Karpas-422 (cell line): ENCODE data around the gene SORCS1. TPM values are rescaled to one million over a fixed set of nuclear protein-coding genes. Genes with fewer than 3 reads are reported as not detected.

Source experiments
- DNase-seq: peaks from one replicate; pipeline ENCODE4 v3.0.0-alpha.2; 2015
- H2AFZ ChIP-seq: fragments of 200-600 bp; sonication (generic); 2 replicates; pipeline ENCODE4 v1.6.1; 2014; ENCODE audit warnings: antibody characterized with exemption, low read length, mixed read lengths
- H3K27ac ChIP-seq: fragments of 200-600 bp; sonication (generic); 2 replicates; pipeline ENCODE4 v1.5.1; 2014; ENCODE audit warnings: mild to moderate bottlenecking, low read length, moderate library complexity
- H3K27me3 ChIP-seq: fragments of 200-600 bp; sonication (generic); 2 replicates; pipeline ENCODE4 v1.6.1; 2014; ENCODE audit warnings: low read length, mixed read lengths
- H3K36me3 ChIP-seq: fragments of 200-600 bp; sonication (generic); 2 replicates; pipeline ENCODE4 v1.6.1; 2014; ENCODE audit warnings: low read length, mixed read lengths; ENCODE audit not compliant: insufficient read depth
- H3K4me1 ChIP-seq: fragments of 200-600 bp; sonication (generic); 2 replicates; pipeline ENCODE4 v1.6.1; 2014; ENCODE audit warnings: mild to moderate bottlenecking, low read length, mixed read lengths
- H3K4me2 ChIP-seq: fragments of 200-600 bp; sonication (generic); 2 replicates; pipeline ENCODE4 v1.6.1; 2014; ENCODE audit warnings: low read length, low read depth, mild to moderate bottlenecking; ENCODE audit not compliant: poor library complexity, severe bottlenecking
- H3K4me3 ChIP-seq: fragments of 200-600 bp; sonication (generic); 2 replicates; pipeline ENCODE4 v1.5.1; 2014; ENCODE audit warnings: mild to moderate bottlenecking, antibody characterized with exemption, low read length, mixed read lengths
- H3K79me2 ChIP-seq: fragments of 200-600 bp; sonication (generic); 2 replicates; pipeline ENCODE4 v1.6.1; 2014; ENCODE audit warnings: mild to moderate bottlenecking, low read length, mixed read lengths
- H3K9ac ChIP-seq: fragments of 200-600 bp; sonication (generic); 2 replicates; pipeline ENCODE4 v1.6.0; 2014; ENCODE audit warnings: low read length
- H3K9me2 ChIP-seq: fragments of 200-600 bp; sonication (generic), shearing (Covaris generic); replicated peaks from 2 replicates; pipeline ENCODE4 v1.6.0; 2014; ENCODE audit warnings: mild to moderate bottlenecking, low read length, moderate library complexity; ENCODE audit not compliant: insufficient read depth
- H3K9me3 ChIP-seq: fragments of 300-700, 200-600 bp; sonication (generic); 2 replicates; pipeline ENCODE4 v1.6.1; 2014; ENCODE audit warnings: low read length, mixed read lengths
- H4K20me1 ChIP-seq: fragments of 200-600 bp; sonication (generic); 2 replicates; pipeline ENCODE4 v1.6.1; 2014; ENCODE audit warnings: mild to moderate bottlenecking, antibody characterized with exemption, low read length, low read depth; ENCODE audit not compliant: insufficient read depth
- total RNA-seq: library from RNA; depleted of rRNA; stranded (reverse); fragments of >200 nt; shearing (Covaris generic); gene quantifications from 2 replicates; pipeline ENCODE4 v1.2.3, GENCODE V29; 2014; ENCODE audit warnings: low replicate concordance

Gene SORCS1
- total RNA-seq, 1 experiment from 2014 or later = not detected

DNA sequence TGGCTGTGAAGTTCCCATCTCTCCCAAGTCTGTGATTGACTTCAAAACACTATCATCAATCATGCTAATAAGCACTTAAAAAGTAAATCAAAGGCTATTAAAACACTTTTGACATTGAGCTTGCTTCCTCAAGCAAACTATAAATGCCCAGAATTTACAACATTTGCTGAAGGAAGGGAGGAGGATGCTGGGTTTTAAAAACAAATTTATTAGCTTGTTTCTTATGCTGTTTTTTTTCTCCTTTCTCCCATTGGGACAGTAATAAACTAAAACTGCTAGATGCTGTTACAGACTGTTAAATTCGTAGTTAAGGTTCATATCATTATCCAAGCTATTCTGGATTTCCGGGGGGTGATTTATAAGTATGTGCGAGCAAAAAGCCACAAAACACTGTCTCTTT, 250.5 kb downstream of the SORCS1 start:
- no peak overlapping the region for H3K4me2 ChIP-seq
- H2AFZ ChIP-seq = no peak overlapping the region
- H3K4me1 ChIP-seq = no peaks in the 10 kb centered on the region
- peaks cover 10% of the 10 kb centered on the region for H3K9me3 ChIP-seq
- DNase-seq = no peak
- no peak overlapping the region for H3K9ac ChIP-seq
- no peaks in the 10 kb centered on the region for H3K36me3 ChIP-seq
- H3K9me2 ChIP-seq = no peaks in the 10 kb centered on the region
- no peak overlapping the region for H3K4me3 ChIP-seq
- H4K20me1 ChIP-seq = no peaks in the 10 kb centered on the region
- no peak overlapping the region for H3K27ac ChIP-seq
- H3K79me2 ChIP-seq = no peaks in the 10 kb centered on the region
- no peaks in the 10 kb centered on the region for H3K27me3 ChIP-seq

DNA sequence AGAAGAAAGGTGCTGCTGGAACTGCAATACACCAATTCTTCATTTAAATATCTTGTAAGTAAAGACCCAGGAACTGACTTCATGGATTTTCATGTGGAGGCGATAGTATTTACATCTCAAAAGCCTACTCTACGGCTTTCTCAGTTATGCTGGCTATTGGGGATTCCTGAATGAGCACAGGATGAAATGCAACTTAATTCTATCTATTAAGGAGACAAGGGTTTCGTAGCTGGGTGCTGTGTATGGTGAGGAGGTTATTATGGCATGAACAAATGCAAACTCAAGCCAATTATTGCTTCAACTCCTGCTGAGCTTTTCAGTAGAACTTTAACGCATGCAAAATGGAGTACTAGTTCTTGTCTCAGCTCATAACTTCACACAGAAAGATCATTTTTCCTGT, 251.2 kb downstream of the SORCS1 start:
- no peak overlapping the region for H3K4me3 ChIP-seq
- DNase-seq = no peak
- no peak overlapping the region for H2AFZ ChIP-seq
- no peak overlapping the region for H3K4me2 ChIP-seq
- H4K20me1 ChIP-seq = no peaks in the 10 kb centered on the region
- H3K9ac ChIP-seq = no peak overlapping the region
- H3K4me1 ChIP-seq = no peaks in the 10 kb centered on the region
- H3K9me3 ChIP-seq = peaks cover 10% of the 10 kb centered on the region
- H3K79me2 ChIP-seq = no peaks in the 10 kb centered on the region
- H3K9me2 ChIP-seq = no peaks in the 10 kb centered on the region
- H3K27me3 ChIP-seq = no peaks in the 10 kb centered on the region
- H3K36me3 ChIP-seq = no peaks in the 10 kb centered on the region
- H3K27ac ChIP-seq = no peak overlapping the region

DNA sequence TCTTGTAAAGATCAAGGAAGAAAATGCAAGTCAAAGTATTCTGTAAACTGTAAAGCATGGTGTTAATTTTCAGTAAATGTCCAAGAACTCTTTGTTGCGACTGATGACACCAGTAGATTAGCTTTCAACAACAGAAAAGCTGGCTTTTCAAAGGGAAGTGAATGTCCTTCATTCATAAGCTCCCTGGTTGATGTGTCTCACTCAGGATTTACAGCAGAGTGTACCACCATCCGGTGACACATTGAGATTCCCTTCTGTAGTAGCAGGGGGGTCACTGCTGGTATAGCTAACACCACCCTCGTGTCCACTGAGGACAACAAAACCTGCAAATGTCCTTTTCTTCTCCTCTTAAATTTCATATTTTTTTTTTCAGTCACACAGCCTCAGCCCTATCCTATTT, 253.4 kb downstream of the SORCS1 start:
- Histone ChIP-seq H3K9ac (no peak overlapping the region), H2AFZ (no peak overlapping the region), H4K20me1 (no peaks in the 10 kb centered on the region), H3K36me3 (no peaks in the 10 kb centered on the region), H3K4me1 (no peaks in the 10 kb centered on the region), H3K9me3 (peaks cover 13% of the 10 kb centered on the region), H3K4me2 (no peak overlapping the region), H3K27me3 (no peaks in the 10 kb centered on the region), H3K79me2 (no peaks in the 10 kb centered on the region), H3K9me2 (no peaks in the 10 kb centered on the region), H3K27ac (no peak overlapping the region), H3K4me3 (no peak overlapping the region)
- DNase-seq = no peak

- H3K27ac ChIP-seq = no peak overlapping the region
- H3K4me1 ChIP-seq = no peaks in the 10 kb centered on the region
- H3K4me3 ChIP-seq = no peak overlapping the region
These were observed 253.8 kb downstream of the SORCS1 start for GRCh38 chr10:106910666-106911065.

DNA sequence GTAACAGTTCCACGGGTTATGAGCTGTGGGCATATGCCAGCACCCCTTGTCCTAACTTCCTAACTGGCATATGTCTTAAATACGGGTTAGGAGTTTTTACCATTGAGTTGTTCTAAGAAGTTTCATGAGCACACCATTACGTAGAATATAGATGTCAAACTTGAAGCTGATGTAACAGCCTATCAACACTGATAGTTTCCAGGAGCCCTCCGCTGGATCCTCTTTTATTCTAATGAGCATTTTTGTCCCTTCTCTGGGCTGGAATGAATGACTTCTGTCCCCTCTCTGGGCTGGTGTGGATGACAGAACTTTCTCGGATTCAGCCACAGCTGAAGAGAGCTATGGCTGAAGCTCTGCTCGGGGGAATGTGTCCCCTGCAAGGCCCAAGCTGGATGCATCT, 256.3 kb downstream of the SORCS1 start:
- Histone ChIP-seq H2AFZ (no peak overlapping the region), H3K4me3 (no peak overlapping the region), H3K9me3 (peaks cover 11% of the 10 kb centered on the region), H3K4me2 (no peak overlapping the region), H3K9ac (no peak overlapping the region), H3K9me2 (no peaks in the 10 kb centered on the region), H3K36me3 (no peaks in the 10 kb centered on the region), H3K27ac (no peak overlapping the region), H3K79me2 (no peaks in the 10 kb centered on the region), H3K4me1 (no peaks in the 10 kb centered on the region), H3K27me3 (no peaks in the 10 kb centered on the region), H4K20me1 (no peaks in the 10 kb centered on the region)
- DNase-seq = no peak

More at GRCh38 chr10:106910666-106911065, 253.8 kb downstream of the SORCS1 start:
- Histone ChIP-seq H3K9ac (no peak overlapping the region), H3K9me2 (no peaks in the 10 kb centered on the region), H3K36me3 (no peaks in the 10 kb centered on the region), H3K9me3 (peaks cover 13% of the 10 kb centered on the region), H4K20me1 (no peaks in the 10 kb centered on the region), H2AFZ (no peak overlapping the region), H3K27me3 (no peaks in the 10 kb centered on the region), H3K79me2 (no peaks in the 10 kb centered on the region), H3K4me2 (no peak overlapping the region)
- DNase-seq = no peak

- H3K4me2 ChIP-seq = no peak overlapping the region
- no peak for DNase-seq
- H3K9ac ChIP-seq = no peak overlapping the region
- no peaks in the 10 kb centered on the region for H3K4me1 ChIP-seq
- H4K20me1 ChIP-seq = no peaks in the 10 kb centered on the region
- no peak overlapping the region for H2AFZ ChIP-seq
- H3K27me3 ChIP-seq = no peaks in the 10 kb centered on the region
- H3K9me3 ChIP-seq = peaks cover 11% of the 10 kb centered on the region
- no peak overlapping the region for H3K4me3 ChIP-seq
- no peaks in the 10 kb centered on the region for H3K79me2 ChIP-seq
- no peaks in the 10 kb centered on the region for H3K36me3 ChIP-seq
- no peaks in the 10 kb centered on the region for H3K9me2 ChIP-seq
- no peak overlapping the region for H3K27ac ChIP-seq
These were observed 260.3 kb downstream of the SORCS1 start for GRCh38 chr10:106904209-106904608.

DNA sequence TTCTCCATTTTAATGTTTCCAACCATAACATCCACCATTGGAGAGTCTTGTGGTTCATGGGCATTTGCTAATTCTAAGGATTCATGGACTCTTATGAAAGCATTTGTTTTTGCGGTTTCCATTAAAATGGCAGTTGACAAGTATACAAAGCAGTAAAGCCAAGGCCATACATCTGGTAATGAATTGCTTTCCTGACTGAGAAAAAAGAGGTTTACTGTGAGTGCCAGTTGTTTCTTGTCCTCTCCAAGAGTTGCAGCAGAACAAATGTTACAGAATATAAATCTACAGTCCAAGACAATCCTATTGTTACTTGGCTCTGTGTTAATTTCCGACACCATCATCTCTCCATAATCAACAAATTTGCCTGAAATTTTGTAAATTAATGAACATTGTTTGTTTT, 261.3 kb downstream of the SORCS1 start:
- Histone ChIP-seq H2AFZ (no peak overlapping the region), H3K79me2 (no peaks in the 10 kb centered on the region), H3K4me2 (no peak overlapping the region), H3K9ac (no peak overlapping the region), H3K9me3 (peaks cover 11% of the 10 kb centered on the region), H3K9me2 (no peaks in the 10 kb centered on the region), H3K36me3 (no peaks in the 10 kb centered on the region), H3K4me1 (no peaks in the 10 kb centered on the region), H3K27ac (no peak overlapping the region), H3K4me3 (no peak overlapping the region), H3K27me3 (no peaks in the 10 kb centered on the region), H4K20me1 (no peaks in the 10 kb centered on the region)
- DNase-seq = no peak

DNA sequence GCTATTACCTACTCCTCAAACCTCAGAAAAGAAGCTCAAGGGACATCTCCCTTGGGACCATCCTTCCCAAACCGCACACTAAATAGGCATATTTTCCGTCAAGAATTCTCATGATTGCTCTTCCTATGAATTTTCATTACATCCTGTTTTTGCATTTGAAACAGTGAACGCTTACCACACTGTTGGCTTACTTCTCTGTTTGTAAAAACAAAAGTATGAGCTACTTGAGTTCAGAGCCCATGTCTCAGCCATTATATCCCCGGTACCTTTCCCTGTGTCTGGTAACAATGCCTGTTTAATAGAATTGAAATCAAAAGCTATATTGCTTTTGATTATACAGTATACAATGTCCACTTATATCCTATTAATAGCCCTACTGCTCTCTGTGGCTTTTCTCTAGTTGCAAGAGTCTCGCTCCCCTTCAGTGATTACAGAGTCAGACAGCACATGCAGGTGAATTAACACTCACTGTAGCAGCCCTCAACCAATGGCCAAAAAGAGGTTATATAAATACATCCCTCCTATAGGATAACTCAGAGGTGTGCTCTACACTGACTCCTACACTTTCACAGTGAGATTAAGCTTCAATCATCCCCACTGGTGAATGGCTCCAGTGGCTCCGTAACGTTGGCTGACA, 264.4 kb downstream of the SORCS1 start:
- H3K79me2 ChIP-seq = no peaks in the 10 kb centered on the region
- H3K36me3 ChIP-seq = no peaks in the 10 kb centered on the region
- no peak overlapping the region for H2AFZ ChIP-seq
- peaks cover 5% of the 10 kb centered on the region for H3K9me3 ChIP-seq
- H4K20me1 ChIP-seq = no peaks in the 10 kb centered on the region
- no peak overlapping the region for H3K9ac ChIP-seq
- no peak overlapping the region for H3K4me2 ChIP-seq
- no peaks in the 10 kb centered on the region for H3K27me3 ChIP-seq
- H3K27ac ChIP-seq = no peak overlapping the region
- no peaks in the 10 kb centered on the region for H3K9me2 ChIP-seq
- no peak for DNase-seq
- no peak overlapping the region for H3K4me3 ChIP-seq
- H3K4me1 ChIP-seq = no peaks in the 10 kb centered on the region
